Thymus (tissue), 2 donors: Measurements from ENCODE around the gene HNRNPUL2. TPM values are rescaled to one million over a fixed set of nuclear protein-coding genes. Genes with fewer than 3 reads are reported as not detected.

Source experiments
- polyA plus RNA-seq: library from polyadenylated mRNA; stranded (reverse); fragments of 200-250 nt; gene quantifications from one replicate; pipeline ENCODE4 v1.2.3, GENCODE V29; 2013
- total RNA-seq: library from RNA; stranded (reverse); fragments of 120-200 nt; gene quantifications from one replicate; pipeline ENCODE4 v1.2.4, GENCODE V29; 2013
- donor health status: healthy.

HNRNPUL2 gene
- total and polyA plus RNA-seq, 2 donors = 7.7 to 44.7 TPM

Other genes starting within 250 kb of the HNRNPUL2 start
- gene AHNAK, start 180.7 kb downstream of the HNRNPUL2 start, total RNA-seq = 40.1 TPM
- 35.8 TPM for gene AHNAK, start 180.7 kb downstream of the HNRNPUL2 start, polyA plus RNA-seq
- 1,700 TPM for gene EEF1G, start 153.6 kb downstream of the HNRNPUL2 start, total RNA-seq
- 1,365 TPM for gene EEF1G, start 153.6 kb downstream of the HNRNPUL2 start, polyA plus RNA-seq
- 7.8 TPM for gene TUT1, start 135.9 kb downstream of the HNRNPUL2 start, total RNA-seq
- 25.3 TPM for gene TUT1, start 135.9 kb downstream of the HNRNPUL2 start, polyA plus RNA-seq
- 121 TPM for gene MTA2, start 125.6 kb downstream of the HNRNPUL2 start, total RNA-seq
- 79.3 TPM for gene MTA2, start 125.6 kb downstream of the HNRNPUL2 start, polyA plus RNA-seq
- 17.8 TPM for gene EML3, start 114.7 kb downstream of the HNRNPUL2 start, total RNA-seq
- 99.3 TPM for gene EML3, start 114.7 kb downstream of the HNRNPUL2 start, polyA plus RNA-seq
- gene ROM1, start 114.2 kb downstream of the HNRNPUL2 start, total RNA-seq = 1.7 TPM
- 7.6 TPM for gene ROM1, start 114.2 kb downstream of the HNRNPUL2 start, polyA plus RNA-seq
- 29.4 TPM for gene B3GAT3, start 105.5 kb downstream of the HNRNPUL2 start, total RNA-seq
- gene B3GAT3, start 105.5 kb downstream of the HNRNPUL2 start, polyA plus RNA-seq = 72.2 TPM
- 95.9 TPM for gene GANAB, start 80.8 kb downstream of the HNRNPUL2 start, total RNA-seq
- 98.4 TPM for gene GANAB, start 80.8 kb downstream of the HNRNPUL2 start, polyA plus RNA-seq
- gene INTS5, start 74.2 kb downstream of the HNRNPUL2 start, total RNA-seq = 8.6 TPM
- 8.1 TPM for gene INTS5, start 74.2 kb downstream of the HNRNPUL2 start, polyA plus RNA-seq
- gene C11orf98, start 62.2 kb downstream of the HNRNPUL2 start, total RNA-seq = 111 TPM
- gene C11orf98, start 62.2 kb downstream of the HNRNPUL2 start, polyA plus RNA-seq = 152 TPM
- 31.1 TPM for gene CSKMT, start 62.1 kb downstream of the HNRNPUL2 start, total RNA-seq
- 64.6 TPM for gene CSKMT, start 62.1 kb downstream of the HNRNPUL2 start, polyA plus RNA-seq
- 11.8 TPM for gene UQCC3, start 55.8 kb downstream of the HNRNPUL2 start, total RNA-seq
- 19.3 TPM for gene UQCC3, start 55.8 kb downstream of the HNRNPUL2 start, polyA plus RNA-seq
- gene LBHD1, start 55.2 kb downstream of the HNRNPUL2 start, total RNA-seq = 4.0 TPM
- gene LBHD1, start 55.2 kb downstream of the HNRNPUL2 start, polyA plus RNA-seq = 14.0 TPM
- 142 TPM for gene UBXN1, start 48.4 kb downstream of the HNRNPUL2 start, total RNA-seq
- gene UBXN1, start 48.4 kb downstream of the HNRNPUL2 start, polyA plus RNA-seq = 191 TPM
- 0.80 TPM for gene LRRN4CL, start 37.9 kb downstream of the HNRNPUL2 start, total RNA-seq
- gene LRRN4CL, start 37.9 kb downstream of the HNRNPUL2 start, polyA plus RNA-seq = 0.75 TPM
- gene BSCL2, start 20.0 kb downstream of the HNRNPUL2 start, total RNA-seq = 29.3 TPM
- gene BSCL2, start 20.0 kb downstream of the HNRNPUL2 start, polyA plus RNA-seq = 76.6 TPM
- 0.05 TPM for gene GNG3, start 19.8 kb downstream of the HNRNPUL2 start, total RNA-seq
- 0.41 TPM for gene GNG3, start 19.8 kb downstream of the HNRNPUL2 start, polyA plus RNA-seq
- 37.8 TPM for gene TTC9C, start 1.0 kb upstream of the HNRNPUL2 start, total RNA-seq
- 34.9 TPM for gene TTC9C, start 1.0 kb upstream of the HNRNPUL2 start, polyA plus RNA-seq
- 8.9 TPM for gene ZBTB3, start 26.7 kb upstream of the HNRNPUL2 start, total RNA-seq
- gene ZBTB3, start 26.7 kb upstream of the HNRNPUL2 start, polyA plus RNA-seq = 7.7 TPM
- gene POLR2G, start 34.1 kb upstream of the HNRNPUL2 start, total RNA-seq = 172 TPM
- 150 TPM for gene POLR2G, start 34.1 kb upstream of the HNRNPUL2 start, polyA plus RNA-seq
- gene TAF6L, start 43.9 kb upstream of the HNRNPUL2 start, total RNA-seq = 18.9 TPM
- gene TAF6L, start 43.9 kb upstream of the HNRNPUL2 start, polyA plus RNA-seq = 26.5 TPM
- gene TMEM179B, start 59.9 kb upstream of the HNRNPUL2 start, total RNA-seq = 36.5 TPM
- gene TMEM179B, start 59.9 kb upstream of the HNRNPUL2 start, polyA plus RNA-seq = 58.2 TPM
- gene TMEM223, start 64.5 kb upstream of the HNRNPUL2 start, total RNA-seq = 19.9 TPM
- 18.4 TPM for gene TMEM223, start 64.5 kb upstream of the HNRNPUL2 start, polyA plus RNA-seq
- gene NXF1, start 78.0 kb upstream of the HNRNPUL2 start, total RNA-seq = 34.4 TPM
- gene NXF1, start 78.0 kb upstream of the HNRNPUL2 start, polyA plus RNA-seq = 186 TPM
- gene STX5, start 104.6 kb upstream of the HNRNPUL2 start, total RNA-seq = 30.0 TPM
- 31.2 TPM for gene STX5, start 104.6 kb upstream of the HNRNPUL2 start, polyA plus RNA-seq
- gene TEX54, start 105.4 kb upstream of the HNRNPUL2 start, total RNA-seq = not detected
- gene TEX54, start 105.4 kb upstream of the HNRNPUL2 start, polyA plus RNA-seq = 1.3 TPM
- 71.2 TPM for gene WDR74, start 112.1 kb upstream of the HNRNPUL2 start, total RNA-seq
- gene WDR74, start 112.1 kb upstream of the HNRNPUL2 start, polyA plus RNA-seq = 57.2 TPM
- gene SLC3A2, start 153.4 kb upstream of the HNRNPUL2 start, total RNA-seq = 69.1 TPM
- 96.6 TPM for gene SLC3A2, start 153.4 kb upstream of the HNRNPUL2 start, polyA plus RNA-seq
- not detected for gene CHRM1, start 193.9 kb upstream of the HNRNPUL2 start, total RNA-seq
- 0.05 TPM for gene CHRM1, start 193.9 kb upstream of the HNRNPUL2 start, polyA plus RNA-seq